Measurements from ENCODE around the gene SDK2.

The SDK2 gene

GRCh38 chr17:73391331-73392265 lies 252.6 kb downstream of the SDK2 start:
- no peak for DNase-seq (ENCODE audit: low spot score)

- no peak for DNase-seq (ENCODE audit: low spot score)
These were observed 253.4 kb downstream of the SDK2 start for GRCh38 chr17:73390851-73391250.

GRCh38 chr17:73390221-73390620 lies 254.0 kb downstream of the SDK2 start:
- no peak for DNase-seq (ENCODE audit: low spot score)

DNA sequence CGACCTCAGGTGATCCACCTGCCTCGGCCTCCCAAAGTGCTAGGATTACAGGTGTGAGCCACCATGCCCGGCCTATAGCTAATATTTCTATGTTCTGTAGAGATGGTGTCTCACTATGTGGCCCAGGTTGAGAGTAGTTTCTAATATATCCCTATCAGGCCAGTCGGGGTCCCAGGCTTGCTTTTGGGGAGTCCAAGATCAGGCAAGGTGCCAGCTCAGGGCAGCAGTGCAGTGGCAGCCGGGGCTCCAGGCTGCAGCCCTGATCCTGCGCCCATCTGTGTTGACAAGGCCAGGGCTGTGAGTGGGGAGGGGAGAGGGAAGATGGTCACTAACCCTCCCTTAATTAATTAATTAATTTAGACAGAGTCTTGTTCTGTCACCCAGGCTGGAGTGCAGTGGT lies 254.8 kb downstream of the SDK2 start:
- DNase-seq (ENCODE audit: low spot score): no peak

GRCh38 chr17:73388578-73388905 lies 255.7 kb downstream of the SDK2 start:
- DNase-seq (ENCODE audit: low spot score): no peak

DNA sequence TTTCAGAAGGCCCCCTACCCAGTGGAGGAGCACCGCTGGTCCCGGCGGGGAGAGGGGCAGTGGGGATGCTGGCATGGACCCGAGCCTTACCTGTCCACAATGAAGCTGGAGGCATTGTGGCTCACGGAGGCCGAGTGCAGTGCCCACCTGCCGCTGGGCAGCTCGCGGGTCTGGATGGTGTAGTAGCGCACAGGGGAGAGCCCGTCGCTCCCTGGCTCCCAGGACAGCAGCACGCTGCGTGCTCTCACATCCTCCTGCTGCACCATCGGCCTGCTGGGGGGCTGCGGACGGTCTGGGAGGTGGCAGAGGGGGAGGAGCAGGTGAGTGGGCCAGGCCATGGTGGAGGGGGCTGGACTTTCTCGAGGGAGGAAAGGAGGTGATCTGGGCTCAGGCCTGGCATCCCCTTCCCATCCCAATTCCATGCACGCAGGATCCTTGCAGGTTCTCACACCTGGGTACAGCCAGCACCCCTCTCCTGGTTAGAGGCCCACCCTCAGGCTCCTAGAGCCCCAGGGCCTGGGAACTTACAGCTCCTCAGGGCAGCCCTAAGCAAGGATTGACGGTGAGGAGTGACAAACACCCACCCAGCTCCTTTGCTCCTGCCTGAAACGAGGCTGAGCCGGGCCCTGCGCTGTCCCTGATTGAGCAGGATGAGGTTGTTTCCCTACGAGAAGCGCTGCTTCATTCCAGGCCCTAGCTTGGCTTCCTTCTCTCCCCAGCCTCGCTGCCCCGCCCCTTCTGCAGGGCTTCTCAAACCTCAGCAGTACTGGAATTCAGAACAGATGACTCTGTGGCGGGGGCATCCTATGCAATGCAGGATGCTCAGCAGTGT lies 256.3 kb downstream of the SDK2 start:
- no peak for DNase-seq (ENCODE audit: low spot score)

DNA sequence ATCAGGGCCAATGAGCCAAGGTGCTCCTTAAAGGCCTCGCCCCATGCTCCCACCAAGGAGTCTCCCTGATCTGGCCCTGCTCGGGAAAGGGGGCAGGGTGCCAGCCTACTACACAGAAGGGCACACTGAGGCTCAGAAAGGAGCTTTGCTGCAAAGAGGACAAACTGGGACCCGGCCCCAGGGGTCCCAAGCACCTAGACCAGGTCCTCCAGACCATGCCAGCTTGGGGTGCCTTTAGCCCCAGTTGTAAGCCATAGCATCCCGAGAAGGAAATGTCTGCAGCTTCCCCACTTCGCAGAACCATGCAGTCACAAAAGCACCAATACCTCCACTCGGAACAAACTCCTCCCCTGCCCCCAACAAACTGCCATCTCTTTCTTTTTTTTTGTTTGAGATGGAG lies 257.7 kb downstream of the SDK2 start:
- no peak for DNase-seq (ENCODE audit: low spot score)

DNA sequence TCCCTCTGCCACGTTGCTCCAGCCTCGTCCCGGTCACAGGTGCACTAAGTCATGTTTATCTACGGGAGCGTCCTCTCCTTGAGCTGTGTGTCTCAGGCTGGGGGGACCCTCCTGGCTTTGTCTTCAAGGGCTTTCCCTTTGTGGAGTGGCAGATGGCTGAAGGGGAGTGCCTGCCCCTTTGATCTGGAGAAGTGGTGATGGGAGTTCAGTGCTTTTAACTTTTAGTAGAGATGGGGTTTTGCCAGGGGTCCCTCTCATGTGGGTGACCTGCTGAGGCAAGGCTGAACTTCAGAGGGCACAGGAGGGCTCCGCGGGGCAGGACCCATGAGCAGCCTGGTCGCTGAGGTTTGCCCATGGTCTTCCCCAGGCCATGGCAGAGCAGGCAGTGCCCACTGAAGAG lies 259.3 kb downstream of the SDK2 start:
- DNase-seq (ENCODE audit: low spot score): no peak

- no peak for DNase-seq (ENCODE audit: low spot score)
These were observed 263.7 kb downstream of the SDK2 start for GRCh38 chr17:73380439-73381106.

DNA sequence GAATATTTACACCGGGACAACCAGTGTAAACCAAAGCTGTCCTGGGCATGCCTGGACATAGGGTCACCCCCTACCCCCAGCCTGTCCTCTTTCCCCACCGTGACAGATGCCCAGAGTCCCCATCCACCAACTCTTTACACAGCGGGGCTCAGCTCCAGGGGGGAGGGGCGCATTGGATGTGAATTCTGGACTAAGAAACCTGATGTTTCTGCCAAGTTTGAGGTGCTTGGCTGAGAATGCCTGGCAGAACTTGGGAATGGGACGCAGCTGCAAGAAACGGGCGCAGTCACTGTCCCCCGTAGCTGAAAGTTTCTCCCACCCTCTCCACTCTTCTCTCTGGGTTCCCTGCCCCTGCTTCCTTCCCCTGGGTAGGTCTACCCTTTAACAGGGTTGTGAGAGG lies 264.4 kb downstream of the SDK2 start:
- DNase-seq (ENCODE audit: low spot score): no peak

DNA sequence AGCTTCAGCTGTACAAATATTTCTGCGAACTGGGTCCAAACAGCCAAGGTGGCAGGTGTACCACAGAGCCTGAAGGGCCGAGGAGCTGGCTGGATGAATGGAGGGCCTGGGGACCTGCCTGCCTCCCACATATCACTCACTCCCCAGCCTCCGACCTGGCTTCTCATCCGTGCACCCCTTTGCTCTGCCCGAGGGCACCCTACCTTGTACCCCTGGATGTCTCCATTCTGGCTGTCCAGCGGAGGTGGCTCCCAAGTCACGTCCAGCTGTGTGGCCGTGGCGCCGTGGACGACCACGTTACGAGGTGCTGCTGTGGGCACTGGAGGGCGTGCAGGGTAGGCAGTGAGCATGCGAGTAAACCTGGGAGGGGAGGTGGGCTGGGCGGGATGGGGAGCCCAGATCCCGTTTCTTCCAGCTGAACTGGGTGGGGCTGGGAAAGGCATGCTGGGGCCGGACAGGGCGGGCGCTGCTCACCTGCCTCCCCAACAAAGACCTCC lies 265.2 kb downstream of the SDK2 start:
- DNase-seq (ENCODE audit: low spot score): no peak

DNA sequence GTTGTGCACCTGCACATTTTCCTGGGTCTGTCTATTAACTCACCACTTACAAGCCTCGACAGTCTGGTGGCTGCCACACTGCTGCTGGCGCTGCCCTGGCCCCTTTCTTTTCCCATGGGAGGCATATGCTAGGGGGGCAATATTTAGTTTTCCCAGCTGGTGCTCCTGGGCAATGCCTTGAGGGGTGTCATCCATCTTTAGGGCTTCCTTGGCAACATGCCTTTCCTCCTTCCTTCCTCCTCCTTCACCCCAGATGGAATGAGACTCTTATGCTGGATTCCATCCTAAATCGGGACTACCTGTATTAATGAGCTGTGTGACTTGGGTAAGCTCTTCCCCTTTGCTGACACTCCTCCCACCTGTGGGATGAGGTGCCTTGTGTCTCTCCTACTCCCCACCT lies 267.6 kb downstream of the SDK2 start:
- no peak for DNase-seq (ENCODE audit: low spot score)

DNA sequence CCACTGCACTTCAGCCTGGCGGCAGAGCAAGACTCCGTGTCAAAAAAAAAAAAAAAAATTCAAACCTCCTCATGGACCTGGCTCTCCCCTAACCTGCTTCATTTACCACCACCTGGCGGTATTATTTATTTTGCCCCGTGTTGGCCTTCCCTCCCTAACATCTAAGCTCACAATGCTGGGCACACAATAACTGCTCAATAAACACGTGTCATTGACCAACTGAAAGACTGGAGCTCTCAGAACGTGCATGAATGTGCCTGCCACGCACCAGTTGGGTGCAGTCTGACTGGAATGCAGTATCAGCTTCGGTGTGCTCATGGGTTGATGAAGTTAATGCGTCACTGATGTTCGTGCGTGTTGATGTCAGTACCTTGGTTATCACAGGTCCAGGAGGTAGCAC lies 268.1 kb downstream of the SDK2 start:
- no peak for DNase-seq (ENCODE audit: low spot score)

DNA sequence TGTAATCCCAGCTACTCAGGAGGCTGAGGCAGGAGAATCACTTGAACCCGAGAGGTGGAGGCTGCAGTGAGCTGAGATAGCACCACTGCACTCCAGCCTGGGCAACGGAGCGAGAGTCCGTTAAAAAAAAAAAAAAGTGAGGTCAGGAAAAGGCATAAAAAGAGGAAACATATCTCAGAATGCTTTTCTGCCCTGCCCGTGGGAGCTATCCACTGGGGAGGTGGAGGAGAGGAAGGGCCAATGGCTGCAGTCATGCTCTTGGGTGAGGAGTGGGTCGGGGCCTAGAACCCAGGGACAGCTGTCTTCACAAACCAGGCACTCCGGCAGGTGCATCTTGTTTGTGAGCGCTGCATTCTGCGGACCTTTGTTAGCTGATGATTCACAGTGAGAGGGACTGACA lies 272.4 kb downstream of the SDK2 start:
- DNase-seq (ENCODE audit: low spot score): no peak

DNA sequence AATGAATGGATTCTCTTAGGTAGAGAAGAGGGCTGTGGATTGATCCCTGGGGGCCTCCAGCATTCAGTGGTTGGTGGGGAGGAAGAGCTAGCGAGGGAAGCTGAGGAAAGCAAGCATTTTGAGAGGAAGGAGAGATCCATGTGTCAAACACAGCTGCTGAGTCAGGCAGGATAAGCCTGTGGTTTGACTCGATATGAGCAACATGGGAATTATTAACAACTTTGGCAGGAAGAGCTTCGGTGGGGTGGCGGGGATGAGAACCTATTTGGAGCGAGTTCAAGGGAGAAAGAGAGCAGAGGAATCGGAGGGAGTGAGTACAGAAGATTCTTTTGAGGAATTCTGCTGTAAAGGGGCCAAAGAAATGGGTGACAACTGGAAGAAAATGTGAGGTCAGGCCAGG lies 273.0 kb downstream of the SDK2 start:
- no peak for DNase-seq (ENCODE audit: low spot score)

DNA sequence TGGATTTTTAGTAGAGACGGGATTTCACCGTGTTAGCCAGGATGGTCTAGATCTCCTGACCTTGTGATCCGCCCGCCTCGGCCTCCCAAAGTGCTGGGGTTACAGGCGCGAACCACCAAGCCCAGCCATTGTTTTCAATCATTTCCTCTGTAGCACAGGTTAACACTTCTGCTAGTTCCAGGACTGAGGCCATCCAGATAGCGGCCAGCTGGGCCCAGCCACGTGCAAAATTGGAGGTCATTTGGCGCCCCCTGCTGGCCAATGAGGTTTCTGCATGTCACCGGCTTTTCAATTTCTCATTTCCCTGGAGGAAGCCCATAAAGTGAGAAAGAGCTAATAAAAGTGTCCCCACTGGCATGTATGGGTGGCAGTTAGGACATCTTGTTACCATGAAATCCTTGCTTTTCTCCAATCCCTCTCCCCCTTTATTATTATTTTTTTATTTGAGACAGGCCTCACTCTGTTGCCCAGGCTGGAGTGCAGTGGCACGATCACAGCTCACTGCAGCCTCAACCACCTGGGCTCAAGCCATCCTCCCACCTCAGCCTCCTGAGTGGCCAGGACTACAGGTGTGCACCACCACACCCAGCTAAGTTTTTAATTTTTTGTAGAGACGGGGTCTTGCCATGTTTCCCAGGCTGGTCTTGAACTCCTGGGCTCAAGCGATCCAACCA lies 274.3 kb downstream of the SDK2 start:
- DNase-seq (ENCODE audit: low spot score): peak; percentile 72

GRCh38 chr17:73369111-73369521 lies 275.1 kb downstream of the SDK2 start:
- no peak for DNase-seq (ENCODE audit: low spot score)

DNA sequence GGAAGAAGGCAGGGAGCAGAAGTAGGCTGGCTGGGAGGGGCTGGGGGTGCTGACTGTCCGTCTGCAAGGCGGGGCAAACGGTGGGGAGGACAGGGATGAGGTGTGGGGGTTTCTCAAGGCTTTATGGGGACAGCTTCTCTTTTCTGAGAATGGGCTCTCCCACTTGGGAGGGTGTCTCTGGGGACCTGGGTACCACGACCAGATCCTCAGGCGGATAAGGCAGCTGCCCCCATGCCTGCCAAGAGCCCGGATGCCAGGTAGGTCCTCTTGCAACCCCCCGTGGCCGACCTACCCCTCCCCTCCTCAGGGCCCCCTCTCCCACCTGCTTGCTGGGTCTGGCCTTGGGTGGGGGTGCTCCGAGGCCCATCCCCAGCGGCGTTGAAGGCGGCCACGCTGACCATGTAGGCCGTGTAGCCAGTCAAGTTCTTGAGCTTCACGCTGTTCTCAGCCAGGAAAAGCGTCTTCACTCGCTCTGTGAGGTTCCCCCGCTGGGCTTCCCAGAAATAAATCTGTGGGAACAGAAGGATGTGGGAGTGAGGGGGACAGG lies 276.1 kb downstream of the SDK2 start:
- DNase-seq (ENCODE audit: low spot score): no peak

- DNase-seq (ENCODE audit: low spot score): no peak
These were observed 278.2 kb downstream of the SDK2 start for GRCh38 chr17:73365906-73366623.

- DNase-seq (ENCODE audit: low spot score): no peak
These were observed 278.9 kb downstream of the SDK2 start for GRCh38 chr17:73365301-73365874.

GRCh38 chr17:73364155-73364522 lies 280.1 kb downstream of the SDK2 start:
- DNase-seq (ENCODE audit: low spot score): no peak
